GM23338 (cell line): ENCODE measurements around the gene DYNC2LI1.

Experiments used
- CREB1 ChIP-seq: fragments of 250-450 bp; sonication (Bioruptor Pico); IDR thresholded peaks from 2 replicates; pipeline ENCODE4 v1.5.0; 2020; ENCODE audit warnings: low read depth, mild to moderate bottlenecking, moderate library complexity
- EZH2 ChIP-seq: fragments of 200-600 bp; sonication (generic); IDR thresholded peaks from one replicate; pipeline ENCODE4 v1.8.0; 2017; ENCODE audit warnings: antibody characterized with exemption, mild to moderate bottlenecking, low read depth; ENCODE audit not compliant: unreplicated experiment
- EZH2phosphoT487 ChIP-seq: fragments of 200-600 bp; sonication (generic); IDR thresholded peaks from one replicate; pipeline ENCODE4 v1.8.1; 2018; ENCODE audit warnings: antibody characterized with exemption; ENCODE audit not compliant: unreplicated experiment
- JUNB ChIP-seq: IDR thresholded peaks from one replicate; pipeline ENCODE4 v1.6.1; 2016; ENCODE audit warnings: antibody characterized with exemption; ENCODE audit not compliant: unreplicated experiment
- NANOG ChIP-seq: IDR thresholded peaks from 2 replicates; pipeline ENCODE4 v1.6.1; 2016; ENCODE audit warnings: antibody characterized with exemption, borderline replicate concordance
- POLR2AphosphoS5 ChIP-seq: IDR thresholded peaks from 2 replicates; pipeline ENCODE4 v1.6.1; 2016; ENCODE audit warnings: antibody characterized with exemption, low read depth
- REST ChIP-seq: IDR thresholded peaks from one replicate; pipeline ENCODE4 v1.6.1; 2018; ENCODE audit warnings: antibody characterized with exemption; ENCODE audit not compliant: unreplicated experiment
- ZNF114 ChIP-seq: fragments of 250-450 bp; sonication (Bioruptor Pico); IDR thresholded peaks from 2 replicates; pipeline ENCODE4 v1.5.0; 2020; ENCODE audit warnings: mild to moderate bottlenecking, moderate library complexity
- ZNF331 ChIP-seq: fragments of 250-450 bp; sonication (Bioruptor Pico); IDR thresholded peaks from 2 replicates; pipeline ENCODE4 v1.5.0; 2020; ENCODE audit warnings: low read depth, mild to moderate bottlenecking, moderate library complexity
- TF ChIP-seq, protein P1 (sequence below), 2 experiments: fragments of 200-600 bp in 1 of 2; sonication (generic) in 1 of 2; conservative IDR thresholded peaks; 2 replicates each; pipeline versions ENCODE4 v1.5.1 to v1.6.1; 2016 to 2017; ENCODE audit warnings: antibody characterized with exemption in 2 of 2, low read depth in 2 of 2, mild to moderate bottlenecking in 2 of 2, moderate library complexity in 1 of 2
- TF ChIP-seq, protein P2 (sequence below): IDR thresholded peaks from 2 replicates; pipeline ENCODE4 v1.6.1; 2016; ENCODE audit warnings: antibody characterized with exemption
- TF ChIP-seq, protein P3 (sequence below): fragments of 250-450 bp; sonication (Bioruptor Pico); IDR thresholded peaks from 2 replicates; pipeline ENCODE4 v1.5.0; 2020; ENCODE audit warnings: mild to moderate bottlenecking, moderate library complexity

DNA sequence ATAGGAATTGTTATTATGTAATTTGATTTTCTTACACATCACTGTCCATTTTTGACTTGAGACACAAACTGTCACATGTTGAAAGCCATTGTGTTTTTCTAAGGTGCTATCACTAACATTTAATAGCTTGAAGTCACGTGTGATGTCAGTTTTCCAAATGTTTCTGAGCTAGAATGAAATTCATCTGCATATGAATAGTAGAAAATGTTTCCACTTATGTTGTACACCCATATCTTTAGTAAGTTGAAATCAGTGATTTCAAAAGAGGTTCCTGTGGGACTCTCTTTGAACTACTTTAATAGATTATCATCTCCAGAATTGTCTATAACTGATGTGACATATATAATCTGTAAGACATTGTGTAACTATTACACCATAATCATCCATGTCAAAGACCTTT is 37.0 kb downstream of the DYNC2LI1 start:
- TF ChIP-seq, protein P1, sequence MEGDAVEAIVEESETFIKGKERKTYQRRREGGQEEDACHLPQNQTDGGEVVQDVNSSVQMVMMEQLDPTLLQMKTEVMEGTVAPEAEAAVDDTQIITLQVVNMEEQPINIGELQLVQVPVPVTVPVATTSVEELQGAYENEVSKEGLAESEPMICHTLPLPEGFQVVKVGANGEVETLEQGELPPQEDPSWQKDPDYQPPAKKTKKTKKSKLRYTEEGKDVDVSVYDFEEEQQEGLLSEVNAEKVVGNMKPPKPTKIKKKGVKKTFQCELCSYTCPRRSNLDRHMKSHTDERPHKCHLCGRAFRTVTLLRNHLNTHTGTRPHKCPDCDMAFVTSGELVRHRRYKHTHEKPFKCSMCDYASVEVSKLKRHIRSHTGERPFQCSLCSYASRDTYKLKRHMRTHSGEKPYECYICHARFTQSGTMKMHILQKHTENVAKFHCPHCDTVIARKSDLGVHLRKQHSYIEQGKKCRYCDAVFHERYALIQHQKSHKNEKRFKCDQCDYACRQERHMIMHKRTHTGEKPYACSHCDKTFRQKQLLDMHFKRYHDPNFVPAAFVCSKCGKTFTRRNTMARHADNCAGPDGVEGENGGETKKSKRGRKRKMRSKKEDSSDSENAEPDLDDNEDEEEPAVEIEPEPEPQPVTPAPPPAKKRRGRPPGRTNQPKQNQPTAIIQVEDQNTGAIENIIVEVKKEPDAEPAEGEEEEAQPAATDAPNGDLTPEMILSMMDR (conservative IDR thresholded peaks at IDR 0.05; ENCODE audit: low read depth in 2 of 2): no peak
- TF ChIP-seq POLR2AphosphoS5: no peak
- no peak for TF ChIP-seq EZH2
- TF ChIP-seq REST: no peak
- TF ChIP-seq EZH2phosphoT487: no peak
- no peak for TF ChIP-seq JUNB
- TF ChIP-seq ZNF331 (CRISPR knock-in tag): no peak
- no peak for TF ChIP-seq ZNF114 (CRISPR knock-in tag)
- no peak for TF ChIP-seq CREB1 (CRISPR knock-in tag)
- TF ChIP-seq NANOG: no peak
- TF ChIP-seq, protein P2, sequence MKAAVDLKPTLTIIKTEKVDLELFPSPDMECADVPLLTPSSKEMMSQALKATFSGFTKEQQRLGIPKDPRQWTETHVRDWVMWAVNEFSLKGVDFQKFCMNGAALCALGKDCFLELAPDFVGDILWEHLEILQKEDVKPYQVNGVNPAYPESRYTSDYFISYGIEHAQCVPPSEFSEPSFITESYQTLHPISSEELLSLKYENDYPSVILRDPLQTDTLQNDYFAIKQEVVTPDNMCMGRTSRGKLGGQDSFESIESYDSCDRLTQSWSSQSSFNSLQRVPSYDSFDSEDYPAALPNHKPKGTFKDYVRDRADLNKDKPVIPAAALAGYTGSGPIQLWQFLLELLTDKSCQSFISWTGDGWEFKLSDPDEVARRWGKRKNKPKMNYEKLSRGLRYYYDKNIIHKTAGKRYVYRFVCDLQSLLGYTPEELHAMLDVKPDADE: no peak
- TF ChIP-seq, protein P3, sequence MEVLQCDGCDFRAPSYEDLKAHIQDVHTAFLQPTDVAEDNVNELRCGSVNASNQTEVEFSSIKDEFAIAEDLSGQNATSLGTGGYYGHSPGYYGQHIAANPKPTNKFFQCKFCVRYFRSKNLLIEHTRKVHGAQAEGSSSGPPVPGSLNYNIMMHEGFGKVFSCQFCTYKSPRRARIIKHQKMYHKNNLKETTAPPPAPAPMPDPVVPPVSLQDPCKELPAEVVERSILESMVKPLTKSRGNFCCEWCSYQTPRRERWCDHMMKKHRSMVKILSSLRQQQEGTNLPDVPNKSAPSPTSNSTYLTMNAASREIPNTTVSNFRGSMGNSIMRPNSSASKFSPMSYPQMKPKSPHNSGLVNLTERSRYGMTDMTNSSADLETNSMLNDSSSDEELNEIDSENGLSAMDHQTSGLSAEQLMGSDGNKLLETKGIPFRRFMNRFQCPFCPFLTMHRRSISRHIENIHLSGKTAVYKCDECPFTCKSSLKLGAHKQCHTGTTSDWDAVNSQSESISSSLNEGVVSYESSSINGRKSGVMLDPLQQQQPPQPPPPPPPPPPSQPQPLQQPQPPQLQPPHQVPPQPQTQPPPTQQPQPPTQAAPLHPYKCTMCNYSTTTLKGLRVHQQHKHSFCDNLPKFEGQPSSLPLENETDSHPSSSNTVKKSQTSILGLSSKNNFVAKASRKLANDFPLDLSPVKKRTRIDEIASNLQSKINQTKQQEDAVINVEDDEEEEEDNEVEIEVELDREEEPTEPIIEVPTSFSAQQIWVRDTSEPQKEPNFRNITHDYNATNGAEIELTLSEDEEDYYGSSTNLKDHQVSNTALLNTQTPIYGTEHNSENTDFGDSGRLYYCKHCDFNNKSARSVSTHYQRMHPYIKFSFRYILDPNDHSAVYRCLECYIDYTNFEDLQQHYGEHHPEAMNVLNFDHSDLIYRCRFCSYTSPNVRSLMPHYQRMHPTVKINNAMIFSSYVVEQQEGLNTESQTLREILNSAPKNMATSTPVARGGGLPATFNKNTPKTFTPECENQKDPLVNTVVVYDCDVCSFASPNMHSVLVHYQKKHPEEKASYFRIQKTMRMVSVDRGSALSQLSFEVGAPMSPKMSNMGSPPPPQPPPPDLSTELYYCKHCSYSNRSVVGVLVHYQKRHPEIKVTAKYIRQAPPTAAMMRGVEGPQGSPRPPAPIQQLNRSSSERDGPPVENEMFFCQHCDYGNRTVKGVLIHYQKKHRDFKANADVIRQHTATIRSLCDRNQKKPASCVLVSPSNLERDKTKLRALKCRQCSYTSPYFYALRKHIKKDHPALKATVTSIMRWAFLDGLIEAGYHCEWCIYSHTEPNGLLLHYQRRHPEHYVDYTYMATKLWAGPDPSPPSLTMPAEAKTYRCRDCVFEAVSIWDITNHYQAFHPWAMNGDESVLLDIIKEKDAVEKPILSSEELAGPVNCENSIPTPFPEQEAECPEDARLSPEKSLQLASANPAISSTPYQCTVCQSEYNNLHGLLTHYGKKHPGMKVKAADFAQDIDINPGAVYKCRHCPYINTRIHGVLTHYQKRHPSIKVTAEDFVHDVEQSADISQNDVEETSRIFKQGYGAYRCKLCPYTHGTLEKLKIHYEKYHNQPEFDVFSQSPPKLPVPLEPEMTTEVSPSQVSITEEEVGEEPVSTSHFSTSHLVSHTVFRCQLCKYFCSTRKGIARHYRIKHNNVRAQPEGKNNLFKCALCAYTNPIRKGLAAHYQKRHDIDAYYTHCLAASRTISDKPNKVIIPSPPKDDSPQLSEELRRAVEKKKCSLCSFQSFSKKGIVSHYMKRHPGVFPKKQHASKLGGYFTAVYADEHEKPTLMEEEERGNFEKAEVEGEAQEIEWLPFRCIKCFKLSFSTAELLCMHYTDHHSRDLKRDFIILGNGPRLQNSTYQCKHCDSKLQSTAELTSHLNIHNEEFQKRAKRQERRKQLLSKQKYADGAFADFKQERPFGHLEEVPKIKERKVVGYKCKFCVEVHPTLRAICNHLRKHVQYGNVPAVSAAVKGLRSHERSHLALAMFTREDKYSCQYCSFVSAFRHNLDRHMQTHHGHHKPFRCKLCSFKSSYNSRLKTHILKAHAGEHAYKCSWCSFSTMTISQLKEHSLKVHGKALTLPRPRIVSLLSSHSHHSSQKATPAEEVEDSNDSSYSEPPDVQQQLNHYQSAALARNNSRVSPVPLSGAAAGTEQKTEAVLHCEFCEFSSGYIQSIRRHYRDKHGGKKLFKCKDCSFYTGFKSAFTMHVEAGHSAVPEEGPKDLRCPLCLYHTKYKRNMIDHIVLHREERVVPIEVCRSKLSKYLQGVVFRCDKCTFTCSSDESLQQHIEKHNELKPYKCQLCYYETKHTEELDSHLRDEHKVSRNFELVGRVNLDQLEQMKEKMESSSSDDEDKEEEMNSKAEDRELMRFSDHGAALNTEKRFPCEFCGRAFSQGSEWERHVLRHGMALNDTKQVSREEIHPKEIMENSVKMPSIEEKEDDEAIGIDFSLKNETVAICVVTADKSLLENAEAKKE: no peak
